Esophagus squamous epithelium (tissue), 4 donors: ENCODE results near the gene MRTO4.

ENCODE experiments used
- POLR2A ChIP-seq, 4 donors: fragments of 450-650 bp; IDR thresholded peaks; one replicate each; pipeline ENCODE4 v1.6.1; 2017; ENCODE audit warnings: antibody characterized with exemption in 4 of 4, mild to moderate bottlenecking in 4 of 4, moderate library complexity in 3 of 4
- TF ChIP-seq, protein P1 (sequence below), 6 experiments: fragments of 450-650 bp in 4 of 6; fragments of 200-600 bp in 2 of 6; sonication (generic) in 2 of 6; IDR thresholded peaks; one replicate each; pipeline ENCODE4 v1.5.1; 2016 to 2019; ENCODE audit warnings: antibody characterized with exemption in 6 of 6, mild to moderate bottlenecking in 4 of 6, moderate library complexity in 4 of 6

DNA sequence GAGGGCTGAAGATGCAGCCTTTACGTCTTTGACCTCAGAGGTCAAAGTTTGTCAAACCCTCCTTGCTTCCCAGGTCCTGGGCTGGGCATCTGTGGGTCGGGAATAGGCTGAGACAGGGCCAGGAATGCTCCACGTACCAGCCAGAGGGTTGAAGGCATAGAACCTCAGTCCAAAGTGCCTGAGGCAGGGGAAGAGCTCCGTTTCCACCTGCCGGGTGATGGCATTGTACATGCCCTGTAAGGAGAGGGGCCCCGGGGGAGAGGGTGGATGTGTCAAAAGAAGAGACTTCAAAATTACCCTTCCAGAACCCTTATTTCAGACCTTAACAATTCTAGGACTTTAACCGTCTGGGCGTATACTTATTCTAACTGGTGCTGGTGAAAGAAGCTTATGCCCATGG, 33.3 kb downstream of the MRTO4 start:
- TF ChIP-seq, protein P1, sequence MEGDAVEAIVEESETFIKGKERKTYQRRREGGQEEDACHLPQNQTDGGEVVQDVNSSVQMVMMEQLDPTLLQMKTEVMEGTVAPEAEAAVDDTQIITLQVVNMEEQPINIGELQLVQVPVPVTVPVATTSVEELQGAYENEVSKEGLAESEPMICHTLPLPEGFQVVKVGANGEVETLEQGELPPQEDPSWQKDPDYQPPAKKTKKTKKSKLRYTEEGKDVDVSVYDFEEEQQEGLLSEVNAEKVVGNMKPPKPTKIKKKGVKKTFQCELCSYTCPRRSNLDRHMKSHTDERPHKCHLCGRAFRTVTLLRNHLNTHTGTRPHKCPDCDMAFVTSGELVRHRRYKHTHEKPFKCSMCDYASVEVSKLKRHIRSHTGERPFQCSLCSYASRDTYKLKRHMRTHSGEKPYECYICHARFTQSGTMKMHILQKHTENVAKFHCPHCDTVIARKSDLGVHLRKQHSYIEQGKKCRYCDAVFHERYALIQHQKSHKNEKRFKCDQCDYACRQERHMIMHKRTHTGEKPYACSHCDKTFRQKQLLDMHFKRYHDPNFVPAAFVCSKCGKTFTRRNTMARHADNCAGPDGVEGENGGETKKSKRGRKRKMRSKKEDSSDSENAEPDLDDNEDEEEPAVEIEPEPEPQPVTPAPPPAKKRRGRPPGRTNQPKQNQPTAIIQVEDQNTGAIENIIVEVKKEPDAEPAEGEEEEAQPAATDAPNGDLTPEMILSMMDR (IDR thresholded peaks at IDR 0.05) = no peak
- no peak for TF ChIP-seq POLR2A (IDR thresholded peaks at IDR 0.05)
